ENCODE results near the gene PHF12.

GRCh38 chr17:28856028-28856574 lies 95.2 kb downstream of the PHF12 start:
- TF ChIP-seq, protein P1, sequence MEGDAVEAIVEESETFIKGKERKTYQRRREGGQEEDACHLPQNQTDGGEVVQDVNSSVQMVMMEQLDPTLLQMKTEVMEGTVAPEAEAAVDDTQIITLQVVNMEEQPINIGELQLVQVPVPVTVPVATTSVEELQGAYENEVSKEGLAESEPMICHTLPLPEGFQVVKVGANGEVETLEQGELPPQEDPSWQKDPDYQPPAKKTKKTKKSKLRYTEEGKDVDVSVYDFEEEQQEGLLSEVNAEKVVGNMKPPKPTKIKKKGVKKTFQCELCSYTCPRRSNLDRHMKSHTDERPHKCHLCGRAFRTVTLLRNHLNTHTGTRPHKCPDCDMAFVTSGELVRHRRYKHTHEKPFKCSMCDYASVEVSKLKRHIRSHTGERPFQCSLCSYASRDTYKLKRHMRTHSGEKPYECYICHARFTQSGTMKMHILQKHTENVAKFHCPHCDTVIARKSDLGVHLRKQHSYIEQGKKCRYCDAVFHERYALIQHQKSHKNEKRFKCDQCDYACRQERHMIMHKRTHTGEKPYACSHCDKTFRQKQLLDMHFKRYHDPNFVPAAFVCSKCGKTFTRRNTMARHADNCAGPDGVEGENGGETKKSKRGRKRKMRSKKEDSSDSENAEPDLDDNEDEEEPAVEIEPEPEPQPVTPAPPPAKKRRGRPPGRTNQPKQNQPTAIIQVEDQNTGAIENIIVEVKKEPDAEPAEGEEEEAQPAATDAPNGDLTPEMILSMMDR (IDR thresholded peaks at IDR 0.05) = no peak
- TF ChIP-seq POLR2A (IDR thresholded peaks at IDR 0.05) = no peak
- no peak for TF ChIP-seq EP300 (IDR thresholded peaks at IDR 0.05)
- no peak for TF ChIP-seq POLR2AphosphoS5 (IDR thresholded peaks at IDR 0.05)

Data from sigmoid colon (tissue), 4 donors.